AG09319 (cell line): ENCODE data around the gene TMOD4.

Experiments used
- DNase-seq: peaks from one replicate; pipeline ENCODE4 v3.0.0-alpha.2; 2010; ENCODE audit warnings: low read depth; ENCODE audit errors: extremely low read depth
- CTCF ChIP-seq: IDR thresholded peaks from 2 replicates; pipeline ENCODE4 v1.5.1; 2011; ENCODE audit warnings: low read depth, mild to moderate bottlenecking, inconsistent platforms, low read length, moderate library complexity

The TMOD4 gene

DNA sequence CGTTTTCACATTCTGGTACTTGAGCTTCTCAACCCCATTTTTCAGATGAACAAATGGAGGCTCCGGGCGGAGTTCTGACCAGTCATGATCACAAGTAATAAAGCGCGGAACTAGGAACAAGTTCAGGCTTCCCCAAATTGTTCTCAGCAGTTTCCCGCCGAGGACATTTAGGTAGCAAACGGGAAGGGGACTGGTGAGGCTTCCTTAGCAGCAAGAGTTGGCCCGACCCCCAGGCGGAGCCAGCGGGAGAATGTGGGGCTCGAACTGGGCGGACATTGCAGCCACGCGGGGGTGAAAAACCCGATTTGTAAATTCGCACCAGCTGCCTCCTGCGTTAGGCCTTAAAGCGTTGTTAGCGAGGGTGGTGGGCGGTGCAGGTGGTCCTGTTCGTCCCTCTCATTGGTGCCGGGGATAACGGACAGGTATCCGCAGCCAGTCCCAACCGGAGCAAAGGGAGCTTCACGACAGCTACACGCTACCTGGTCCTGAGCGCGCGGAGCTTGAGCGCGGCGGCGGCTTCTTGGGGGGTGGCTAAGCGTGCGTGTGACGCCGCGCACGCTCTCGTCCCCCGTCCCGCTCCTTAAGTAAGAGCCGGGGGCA, 44.7 kb downstream of the TMOD4 start:
- TF ChIP-seq CTCF: no peak

GRCh38 chr1:151128800-151129199, 47.0 kb downstream of the TMOD4 start:
- TF ChIP-seq CTCF: no peak
- no peak for DNase-seq

More for the DNA sequence above, 44.7 kb downstream of the TMOD4 start:
- DNase-seq: peak; percentile 27

- DNase-seq: no peak
- no peak for TF ChIP-seq CTCF
Observed at GRCh38 chr1:151124763-151125403, 50.9 kb downstream of the TMOD4 start.
